Upper lobe of right lung (tissue), 1 donor: Measurements from ENCODE around the gene FGFBP1. TPM values are rescaled to one million over a fixed set of nuclear protein-coding genes. Genes with fewer than 3 reads are reported as not detected.

Experiments used
- ATAC-seq: fragments of 200-7000 bp; cut with Tn5 transposase; one replicate; pipeline ENCODE4 v1.9.1; 2020; ENCODE audit warnings: mild to moderate bottlenecking, moderate library complexity
- DNase-seq: peaks from one replicate; pipeline ENCODE4 v3.0.0-alpha.2; 2020
- H3K27ac ChIP-seq: fragments of 200-600 bp; one replicate; pipeline ENCODE4 v1.8.0; 2022
- H3K27me3 ChIP-seq: fragments of 200-600 bp; one replicate; pipeline ENCODE4 v1.8.0; 2022; ENCODE audit warnings: mild to moderate bottlenecking
- H3K36me3 ChIP-seq: fragments of 200-600 bp; one replicate; pipeline ENCODE4 v1.8.0; 2022
- H3K4me1 ChIP-seq: fragments of 200-600 bp; one replicate; pipeline ENCODE4 v1.8.0; 2022
- H3K4me3 ChIP-seq: fragments of 200-600 bp; one replicate; pipeline ENCODE4 v1.8.0; 2022; ENCODE audit warnings: mild to moderate bottlenecking
- H3K9me3 ChIP-seq: fragments of 200-600 bp; one replicate; pipeline ENCODE4 v1.8.0; 2022
- CTCF ChIP-seq: fragments of 200-600 bp; IDR thresholded peaks from one replicate; pipeline ENCODE4 v1.8.0; 2022; ENCODE audit warnings: antibody characterized with exemption
- intact Hi-C: fragments of 100-400 bp; cut with DNase I; formaldehyde crosslinking; loops from one replicate; pipeline ENCODE4 v1.11.0; 2022
- total RNA-seq: library from RNA; stranded (reverse); fragmentation: NEBNext Ultra II Directional; extraction: Animal tissue kit (Norgen Biotek cat#: 25700); gene quantifications from one replicate; pipeline ENCODE4 v1.2.1, GENCODE V29; 2021
- donor health status: DM: no; HTN: yes; CAD: no; lungs with severe emphysema.

Gene FGFBP1
- total RNA-seq, 1 donor from 2014 or later = 3.3 TPM

DNA sequence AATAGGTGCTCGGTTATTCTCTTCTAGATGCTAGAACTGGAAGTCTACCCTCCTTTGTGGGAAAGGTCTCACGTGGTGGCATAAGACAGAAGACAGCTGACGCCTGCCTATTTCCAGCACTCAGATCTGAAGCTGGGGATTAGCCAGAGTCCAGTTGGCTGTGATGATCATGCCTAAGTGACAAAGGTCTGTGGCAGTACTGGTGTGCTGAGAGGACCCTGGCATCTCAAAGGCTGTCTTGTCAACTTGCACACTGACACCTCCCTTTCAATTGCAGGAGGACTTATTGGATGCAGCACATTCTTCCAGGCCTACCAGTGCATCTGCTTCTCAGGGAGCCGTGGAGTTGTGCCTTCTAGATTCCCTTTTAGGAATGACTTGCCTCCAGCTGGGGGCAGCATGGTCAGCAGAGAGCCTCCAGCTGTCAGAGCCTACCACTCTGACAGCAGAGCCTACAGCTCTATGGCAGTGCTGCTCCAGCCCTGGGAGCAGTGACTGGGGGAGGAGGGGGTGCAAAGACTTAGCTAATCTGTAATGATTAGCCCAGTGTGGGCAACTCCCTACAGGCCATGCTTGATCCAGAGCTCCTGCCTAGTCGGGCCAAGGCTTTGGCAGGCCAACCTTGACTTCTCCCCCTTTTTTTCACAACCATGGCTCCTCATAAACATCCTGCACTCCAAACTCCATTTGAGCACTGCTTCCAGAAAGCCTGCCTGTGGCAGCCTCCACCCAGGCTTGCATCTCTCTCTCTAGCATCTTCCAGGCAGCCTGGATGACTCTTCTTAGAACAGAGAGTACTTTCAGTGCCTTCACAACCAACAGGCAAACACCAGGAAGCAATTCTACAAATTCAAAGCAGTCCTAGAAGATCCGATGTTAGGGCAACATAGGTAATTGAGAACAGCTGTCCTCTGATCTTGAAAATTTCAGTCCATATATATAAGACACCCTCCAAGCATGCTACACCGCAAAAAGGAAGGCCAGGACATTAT is 38.2 kb upstream of the FGFBP1 start:
- intact Hi-C loops = no loop called here

DNA sequence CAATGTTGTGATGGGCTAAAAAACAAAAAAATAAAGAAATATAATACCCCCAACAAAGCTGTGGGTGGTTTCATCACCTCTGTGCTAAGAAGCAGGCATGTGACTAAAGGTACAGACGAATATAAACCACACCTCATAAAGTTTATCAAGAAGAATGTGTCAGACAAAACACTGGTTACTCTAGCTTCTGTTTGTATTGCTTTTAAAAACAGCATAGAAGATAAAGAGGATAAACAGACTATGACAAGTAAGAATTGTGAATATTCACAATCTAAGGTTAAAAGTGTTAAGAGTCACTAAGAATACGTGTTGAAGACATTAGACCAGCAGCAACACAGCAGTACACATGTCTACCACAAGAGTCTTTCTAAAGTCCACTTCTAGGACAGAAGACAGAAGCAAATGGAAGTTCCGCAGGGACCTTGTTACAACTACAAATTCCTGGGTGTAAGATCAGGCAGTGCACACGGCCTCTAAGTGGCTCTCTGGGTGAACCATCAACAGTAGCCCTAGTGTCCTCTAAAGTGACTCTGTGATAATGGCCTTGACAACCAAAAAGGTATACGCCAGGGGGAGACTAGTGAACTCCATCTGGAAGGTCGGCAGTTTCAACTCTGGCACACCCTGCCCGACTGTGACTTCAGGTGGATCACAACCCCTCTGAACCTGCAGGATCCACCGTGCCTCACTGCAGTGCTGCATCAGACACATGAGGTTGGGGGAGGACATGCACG is 32.7 kb upstream of the FGFBP1 start:
- intact Hi-C loops = no loop called here

More for the DNA sequence above, 38.2 kb upstream of the FGFBP1 start:
- DNase-seq (no peak), ATAC-seq (peak; percentile 30)
- Histone ChIP-seq H3K27ac (no peak overlapping the region), H3K27me3 (no peaks in the 10 kb centered on the region), H3K4me3 (no peak overlapping the region), H3K36me3 (no peaks in the 10 kb centered on the region), H3K9me3 (no peaks in the 10 kb centered on the region), H3K4me1 (no peaks in the 10 kb centered on the region)
- TF ChIP-seq CTCF = no peak

GRCh38 chr4:15968551-15969300 is 30.2 kb upstream of the FGFBP1 start:
- no peak for DNase-seq

More for the DNA sequence above, 32.7 kb upstream of the FGFBP1 start:
- H3K27me3 ChIP-seq = no peaks in the 10 kb centered on the region
- H3K36me3 ChIP-seq = no peaks in the 10 kb centered on the region
- no peak for ATAC-seq
- no peak overlapping the region for H3K4me3 ChIP-seq
- H3K27ac ChIP-seq = no peak overlapping the region
- H3K4me1 ChIP-seq = no peaks in the 10 kb centered on the region
- no peaks in the 10 kb centered on the region for H3K9me3 ChIP-seq
- no peak for DNase-seq
- no peak for TF ChIP-seq CTCF

GRCh38 chr4:15965325-15965724 is 26.8 kb upstream of the FGFBP1 start:
- H3K36me3 ChIP-seq = no peaks in the 10 kb centered on the region
- H3K27me3 ChIP-seq = no peaks in the 10 kb centered on the region
- no peak overlapping the region for H3K4me3 ChIP-seq

More at GRCh38 chr4:15968551-15969300, 30.2 kb upstream of the FGFBP1 start:
- Histone ChIP-seq H3K4me1 (no peaks in the 10 kb centered on the region), H3K36me3 (no peaks in the 10 kb centered on the region), H3K27ac (no peak overlapping the region), H3K4me3 (no peak overlapping the region), H3K9me3 (no peaks in the 10 kb centered on the region), H3K27me3 (no peaks in the 10 kb centered on the region)
- intact Hi-C loops = no loop called here
- no peak for TF ChIP-seq CTCF
- ATAC-seq = no peak

More at GRCh38 chr4:15965325-15965724, 26.8 kb upstream of the FGFBP1 start:
- TF ChIP-seq CTCF = no peak
- ATAC-seq = peak; percentile 69
- intact Hi-C loops = no loop called here
- Histone ChIP-seq H3K4me1 (no peaks in the 10 kb centered on the region), H3K9me3 (no peaks in the 10 kb centered on the region), H3K27ac (no peak overlapping the region)
- no peak for DNase-seq
